Measurements from ENCODE around the gene CARM1. TPM values are rescaled to one million over a fixed set of nuclear protein-coding genes. Genes with fewer than 3 reads are reported as not detected.
A peak's percentile ranks its signal among the peaks of the same experiment; 100 is the strongest.

Gene CARM1
- total RNA-seq, 1 experiment from 2014 or later: 103 TPM

DNA sequence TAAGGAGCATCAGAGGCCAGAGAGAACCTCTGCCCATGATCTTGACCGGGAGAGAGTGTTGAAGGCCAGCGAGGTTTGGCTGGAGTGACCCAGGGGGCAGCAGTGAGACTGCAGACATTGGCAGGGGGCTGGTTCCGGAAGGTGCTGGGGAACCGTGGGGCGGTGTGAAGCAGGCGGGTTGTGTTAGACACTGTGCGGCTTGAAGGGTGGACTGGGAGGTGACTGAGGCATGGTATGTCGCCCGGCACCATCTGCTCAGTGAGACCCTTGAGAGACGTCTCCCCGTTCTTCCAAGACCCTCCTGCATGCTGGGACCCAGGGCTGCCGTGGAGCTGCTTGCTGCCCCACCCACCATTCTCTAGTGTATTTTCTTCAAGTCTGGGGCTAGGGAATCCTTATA lies 24.6 kb downstream of the CARM1 start:
- no peak for TF ChIP-seq ZNF274 (IDR thresholded peaks at IDR 0.05; ENCODE audit: low read depth, low read length)
- TF ChIP-seq, protein P1, sequence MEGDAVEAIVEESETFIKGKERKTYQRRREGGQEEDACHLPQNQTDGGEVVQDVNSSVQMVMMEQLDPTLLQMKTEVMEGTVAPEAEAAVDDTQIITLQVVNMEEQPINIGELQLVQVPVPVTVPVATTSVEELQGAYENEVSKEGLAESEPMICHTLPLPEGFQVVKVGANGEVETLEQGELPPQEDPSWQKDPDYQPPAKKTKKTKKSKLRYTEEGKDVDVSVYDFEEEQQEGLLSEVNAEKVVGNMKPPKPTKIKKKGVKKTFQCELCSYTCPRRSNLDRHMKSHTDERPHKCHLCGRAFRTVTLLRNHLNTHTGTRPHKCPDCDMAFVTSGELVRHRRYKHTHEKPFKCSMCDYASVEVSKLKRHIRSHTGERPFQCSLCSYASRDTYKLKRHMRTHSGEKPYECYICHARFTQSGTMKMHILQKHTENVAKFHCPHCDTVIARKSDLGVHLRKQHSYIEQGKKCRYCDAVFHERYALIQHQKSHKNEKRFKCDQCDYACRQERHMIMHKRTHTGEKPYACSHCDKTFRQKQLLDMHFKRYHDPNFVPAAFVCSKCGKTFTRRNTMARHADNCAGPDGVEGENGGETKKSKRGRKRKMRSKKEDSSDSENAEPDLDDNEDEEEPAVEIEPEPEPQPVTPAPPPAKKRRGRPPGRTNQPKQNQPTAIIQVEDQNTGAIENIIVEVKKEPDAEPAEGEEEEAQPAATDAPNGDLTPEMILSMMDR (IDR thresholded peaks at IDR 0.05 in 2 of 3, conservative IDR thresholded peaks at IDR 0.05 in 1 of 3; ENCODE audit: borderline replicate concordance in 1 of 3, insufficient read depth in 1 of 3, low read depth in 2 of 3, low read length in 2 of 3): peak in 2 of 3 experiments; percentile 25 to 35; a peak in 2 of 6 replicates
- Histone ChIP-seq H3K79me2 (ENCODE audit: insufficient read depth, low read length) (peaks cover 92% of the 10 kb centered on the region), H3K4me3 (replicated peaks in 1 of 2; ENCODE audit: low read depth in 1 of 2, low read length in 2 of 2) (no peak overlapping the region), H3K27me3 (ENCODE audit: insufficient read depth, low read length) (no peaks in the 10 kb centered on the region), H3K9me3 (ENCODE audit: control insufficient read depth in 1 of 2, insufficient read depth in 1 of 2, low read depth in 1 of 2, low read length in 2 of 2) (no peaks in the 10 kb centered on the region), H3K9me2 (ENCODE audit: insufficient read depth) (no peaks in the 10 kb centered on the region), H3K4me1 (ENCODE audit: control insufficient read depth in 1 of 2, insufficient read depth in 2 of 2, low read length in 2 of 2) (peaks cover 13 to 21% of the 10 kb centered on the region in 2 experiments), H3K4me2 (ENCODE audit: low read length) (no peak overlapping the region), H3K27ac (ENCODE audit: low read depth, low read length) (no peak overlapping the region), H3K9ac (ENCODE audit: low read length) (no peak overlapping the region), H2AFZ (ENCODE audit: low read depth, low read length, poor library complexity, severe bottlenecking) (no peak overlapping the region), H4K20me1 (ENCODE audit: insufficient read depth) (no peaks in the 10 kb centered on the region), H3K36me3 (ENCODE audit: control insufficient read depth in 1 of 2, insufficient read depth in 2 of 2, low read length in 2 of 2) (no peaks in the 10 kb centered on the region)
- BruUV-seq (replicated peaks): no TSS peak
- intact Hi-C loops (cut with micrococcal nuclease): no loop called here
- ChIA-PET CTCF (no interaction called here), RAD21 (ENCODE audit: low non-redundant PET in 1 of 2, low total read pairs in 2 of 2, uncharacterized antibody in 2 of 2, unreplicated experiment in 2 of 2) (no interaction called here), POLR2A (no interaction called here)
- DNase-seq (ENCODE audit: low read depth, low spot score) (no peak), ATAC-seq (peak; percentile 33; the same call in 1 of the 2 replicates)

DNA sequence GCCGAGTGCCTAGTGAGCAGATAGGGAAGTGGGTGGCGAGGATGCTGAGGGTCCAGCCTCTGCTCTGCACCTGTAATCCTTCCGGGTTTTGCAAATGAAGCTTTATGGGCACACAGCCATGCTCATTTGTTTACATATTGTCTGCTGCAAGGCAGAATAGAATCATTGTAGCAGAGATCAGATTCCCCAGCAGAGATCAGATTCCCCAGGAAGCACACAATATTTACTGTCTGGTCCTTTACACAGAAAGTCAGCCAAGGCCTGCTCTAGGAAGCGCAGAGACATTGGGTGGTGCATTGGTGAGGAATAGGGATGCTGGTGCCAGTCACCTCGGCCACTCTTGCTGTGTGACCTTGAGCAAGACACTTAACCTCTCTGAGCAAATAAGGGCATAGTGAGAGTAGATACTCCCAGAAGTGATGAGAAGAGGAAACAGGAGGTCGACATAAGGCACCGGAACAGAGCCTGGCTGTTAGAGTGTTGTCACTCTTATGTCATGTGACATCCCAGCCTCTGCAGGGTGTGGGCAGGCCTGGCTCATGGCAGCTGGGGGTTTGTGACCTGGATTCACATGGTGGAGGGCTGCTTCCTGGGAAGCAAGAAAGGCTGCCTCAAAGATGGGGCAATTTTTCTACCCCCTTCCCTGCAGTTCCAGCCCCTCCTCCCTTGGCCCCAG lies 25.6 kb downstream of the CARM1 start:
- no peak for DNase-seq (ENCODE audit: low read depth, low spot score)
- intact Hi-C loops (cut with micrococcal nuclease): no loop called here
- TF ChIP-seq CEBPB (IDR thresholded peaks at IDR 0.05; ENCODE audit: low read depth) (no peak), SP1 (IDR thresholded peaks at IDR 0.05; ENCODE audit: low read depth) (no peak), POLR2A (IDR thresholded peaks at IDR 0.05; ENCODE audit: borderline replicate concordance, extremely low read depth, insufficient read depth, insufficient read length) (no peak), CBX3 (IDR thresholded peaks at IDR 0.05; ENCODE audit: low read depth) (no peak), EGR1 (IDR thresholded peaks at IDR 0.05; ENCODE audit: low read depth) (no peak), TCF7L2 (IDR thresholded peaks at IDR 0.05; ENCODE audit: borderline replicate concordance, extremely low read depth, insufficient read depth, insufficient read length) (no peak)
- Histone ChIP-seq H4K20me1 (ENCODE audit: insufficient read depth) (no peaks in the 10 kb centered on the region), H3K27me3 (ENCODE audit: insufficient read depth, low read length) (no peaks in the 10 kb centered on the region), H3K9me2 (ENCODE audit: insufficient read depth) (no peaks in the 10 kb centered on the region), H3K79me2 (ENCODE audit: insufficient read depth, low read length) (peaks cover 91% of the 10 kb centered on the region), H3K4me2 (ENCODE audit: low read length) (no peak overlapping the region), H2AFZ (ENCODE audit: low read depth, low read length, poor library complexity, severe bottlenecking) (no peak overlapping the region), H3K27ac (ENCODE audit: low read depth, low read length) (no peak overlapping the region; the same call in 1 of the 2 replicates), H3K4me3 (replicated peaks in 1 of 2; ENCODE audit: low read depth in 1 of 2, low read length in 2 of 2) (no peak overlapping the region), H3K36me3 (ENCODE audit: control insufficient read depth in 1 of 2, insufficient read depth in 2 of 2, low read length in 2 of 2) (no peaks in the 10 kb centered on the region), H3K4me1 (ENCODE audit: control insufficient read depth in 1 of 2, insufficient read depth in 2 of 2, low read length in 2 of 2) (peaks cover 13 to 31% of the 10 kb centered on the region in 2 experiments), H3K9me3 (ENCODE audit: control insufficient read depth in 1 of 2, insufficient read depth in 1 of 2, low read depth in 1 of 2, low read length in 2 of 2) (no peaks in the 10 kb centered on the region), H3K9ac (ENCODE audit: low read length) (no peak overlapping the region)
- RAD21 ChIA-PET (ENCODE audit: low non-redundant PET in 1 of 2, low total read pairs in 2 of 2, uncharacterized antibody in 2 of 2, unreplicated experiment in 2 of 2): no interaction called here
- BruUV-seq (replicated peaks): no TSS peak
- CTCF ChIA-PET: no interaction called here
- POLR2A ChIA-PET: no interaction called here
- ATAC-seq: no peak
